ENCODE data around the gene MAP3K19. TPM values are rescaled to one million over a fixed set of nuclear protein-coding genes. Genes with fewer than 3 reads are reported as not detected.

The MAP3K19 gene
- polyA plus RNA-seq, 1 donor (not counting 4 experiments of a cell fraction or from before 2014, with no cell fraction given): not detected

DNA sequence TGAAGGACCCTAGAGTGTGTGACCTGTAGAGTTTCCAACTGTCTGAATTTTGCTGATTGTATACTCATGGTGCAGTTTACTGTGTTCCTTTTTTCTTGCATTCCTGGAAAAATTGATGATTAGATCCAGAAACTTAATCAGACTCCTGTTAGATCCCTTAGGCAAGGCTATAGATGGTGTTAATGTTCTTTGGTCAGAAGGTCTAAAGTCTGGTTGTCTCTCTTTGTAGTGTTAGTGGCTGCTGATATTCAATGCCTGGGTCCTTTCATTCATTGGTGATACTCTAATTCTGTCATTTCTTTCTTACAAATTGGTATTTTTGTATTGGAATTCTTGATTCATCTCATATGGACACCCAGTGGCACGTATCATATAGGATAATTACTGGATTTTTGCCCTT lies 122.3 kb downstream of the MAP3K19 start:
- Histone ChIP-seq H3K27ac (ENCODE audit: control insufficient read depth, insufficient read depth, low read length) (no peak overlapping the region), H3K4me3 (ENCODE audit: control insufficient read depth in 2 of 3, extremely low read depth in 1 of 3, insufficient read depth in 2 of 3, low read depth in 1 of 3, low read length in 3 of 3) (no peak overlapping the region), H3K36me3 (ENCODE audit: control insufficient read depth in 2 of 2, extremely low read depth in 1 of 2, insufficient read depth in 2 of 2, low read length in 2 of 2) (peaks cover 0 to 2% of the 10 kb centered on the region in 2 experiments), H3K4me1 (ENCODE audit: control insufficient read depth, extremely low read depth, insufficient read depth, low read length) (peaks cover 18% of the 10 kb centered on the region), H4K20me1 (ENCODE audit: control insufficient read depth, extremely low read depth, insufficient read depth, low read length) (peaks cover 23% of the 10 kb centered on the region), H2AFZ (ENCODE audit: control insufficient read depth, low read length) (no peak overlapping the region), H3K79me2 (ENCODE audit: control insufficient read depth, insufficient read depth, low read length) (peaks cover 99% of the 10 kb centered on the region), H3K9me1 (ENCODE audit: control insufficient read depth, extremely low read depth, insufficient read depth, low read length) (no peaks in the 10 kb centered on the region), H3K27me3 (ENCODE audit: control insufficient read depth, extremely low read depth, insufficient read depth, low read length) (no peaks in the 10 kb centered on the region), H3K4me2 (ENCODE audit: control insufficient read depth, extremely low read depth, insufficient read depth, low read depth, low read length) (no peak overlapping the region), H3K9me3 (ENCODE audit: control insufficient read depth, low read depth, low read length) (no peaks in the 10 kb centered on the region), H3K9ac (ENCODE audit: control insufficient read depth, extremely low read depth, insufficient read depth, low read length) (no peak overlapping the region)
- DNase-seq (ENCODE audit: low read depth, low spot score): no peak
- dilution Hi-C loops (cut with MboI; ENCODE audit: extremely low pct_ligation_motif_present, low sequenced_read_pairs): no loop called here
- TF ChIP-seq, protein P1, sequence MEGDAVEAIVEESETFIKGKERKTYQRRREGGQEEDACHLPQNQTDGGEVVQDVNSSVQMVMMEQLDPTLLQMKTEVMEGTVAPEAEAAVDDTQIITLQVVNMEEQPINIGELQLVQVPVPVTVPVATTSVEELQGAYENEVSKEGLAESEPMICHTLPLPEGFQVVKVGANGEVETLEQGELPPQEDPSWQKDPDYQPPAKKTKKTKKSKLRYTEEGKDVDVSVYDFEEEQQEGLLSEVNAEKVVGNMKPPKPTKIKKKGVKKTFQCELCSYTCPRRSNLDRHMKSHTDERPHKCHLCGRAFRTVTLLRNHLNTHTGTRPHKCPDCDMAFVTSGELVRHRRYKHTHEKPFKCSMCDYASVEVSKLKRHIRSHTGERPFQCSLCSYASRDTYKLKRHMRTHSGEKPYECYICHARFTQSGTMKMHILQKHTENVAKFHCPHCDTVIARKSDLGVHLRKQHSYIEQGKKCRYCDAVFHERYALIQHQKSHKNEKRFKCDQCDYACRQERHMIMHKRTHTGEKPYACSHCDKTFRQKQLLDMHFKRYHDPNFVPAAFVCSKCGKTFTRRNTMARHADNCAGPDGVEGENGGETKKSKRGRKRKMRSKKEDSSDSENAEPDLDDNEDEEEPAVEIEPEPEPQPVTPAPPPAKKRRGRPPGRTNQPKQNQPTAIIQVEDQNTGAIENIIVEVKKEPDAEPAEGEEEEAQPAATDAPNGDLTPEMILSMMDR (optimal IDR thresholded peaks at IDR 0.05 in 1 of 3, IDR thresholded peaks at IDR 0.05 in 1 of 3, conservative IDR thresholded peaks at IDR 0.05 in 1 of 3; ENCODE audit: extremely low read depth in 1 of 3, insufficient read depth in 2 of 3, low read length in 3 of 3): no peak
- TF ChIP-seq EZH2 (IDR thresholded peaks at IDR 0.05; ENCODE audit: low read length): no peak
- FAIRE-seq: peak; percentile 17

DNA sequence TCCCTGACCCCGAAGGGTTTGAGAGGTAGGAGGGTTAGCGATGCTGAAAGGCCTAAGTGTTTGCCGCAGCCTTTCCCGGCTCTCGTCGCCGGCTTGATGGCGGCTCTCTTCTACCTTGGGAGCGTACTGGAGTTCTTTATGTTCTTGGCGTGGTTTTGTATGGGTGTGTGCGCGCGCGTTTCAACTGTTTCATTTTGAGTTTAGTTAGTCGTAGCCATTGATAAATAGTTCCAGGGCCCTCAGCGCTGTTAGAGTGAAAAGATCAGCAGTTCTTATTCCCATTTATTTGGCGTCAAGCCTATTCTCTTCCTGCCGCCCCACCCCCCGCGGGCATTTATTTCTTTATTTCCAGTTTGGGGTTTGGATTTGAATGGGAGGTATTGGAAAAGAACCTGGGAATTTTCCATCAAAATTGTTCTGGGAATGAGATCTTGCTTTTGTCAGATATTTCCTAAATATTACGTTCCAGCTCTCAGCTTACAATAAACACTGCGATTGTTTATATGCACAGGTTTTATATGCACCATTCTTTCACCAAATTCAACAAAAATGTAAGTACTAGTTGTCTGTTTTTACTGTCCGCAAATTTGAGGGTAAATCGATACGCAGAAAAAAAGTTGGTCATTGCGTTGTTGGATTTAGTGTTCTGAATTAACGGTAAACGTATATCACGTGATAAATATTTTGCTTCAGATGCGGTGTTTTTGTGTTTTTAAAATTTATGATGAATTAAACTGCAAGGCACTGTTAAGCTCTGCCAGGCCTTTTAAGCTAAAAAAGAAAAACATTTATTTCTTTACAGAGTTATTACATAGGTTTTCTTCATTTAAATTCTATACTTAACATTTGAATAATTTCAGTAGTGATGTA lies 127.7 kb downstream of the MAP3K19 start:
- Histone ChIP-seq H3K4me1 (ENCODE audit: control insufficient read depth, extremely low read depth, insufficient read depth, low read length) (peaks cover 13% of the 10 kb centered on the region), H4K20me1 (ENCODE audit: control insufficient read depth, extremely low read depth, insufficient read depth, low read length) (peaks cover 17% of the 10 kb centered on the region)
- DNase-seq (ENCODE audit: low read depth, low spot score): no peak

More for the DNA sequence above, 127.7 kb downstream of the MAP3K19 start:
- no peaks in the 10 kb centered on the region for H3K27me3 ChIP-seq (ENCODE audit: control insufficient read depth, extremely low read depth, insufficient read depth, low read length)
- H3K9ac ChIP-seq (ENCODE audit: control insufficient read depth, extremely low read depth, insufficient read depth, low read length): peak overlapping the region; percentile 99
- H3K36me3 ChIP-seq (ENCODE audit: control insufficient read depth in 2 of 2, extremely low read depth in 1 of 2, insufficient read depth in 2 of 2, low read length in 2 of 2): no peaks in the 10 kb centered on the region
- H3K4me3 ChIP-seq (ENCODE audit: control insufficient read depth in 2 of 3, extremely low read depth in 1 of 3, insufficient read depth in 2 of 3, low read depth in 1 of 3, low read length in 3 of 3): peak overlapping the region; percentile 64 to 94 (median 91)
- peak overlapping the region; percentile 91 for H3K4me2 ChIP-seq (ENCODE audit: control insufficient read depth, extremely low read depth, insufficient read depth, low read depth, low read length)
- dilution Hi-C loops (cut with MboI; ENCODE audit: extremely low pct_ligation_motif_present, low sequenced_read_pairs): no loop called here
- peaks cover 59% of the 10 kb centered on the region for H3K79me2 ChIP-seq (ENCODE audit: control insufficient read depth, insufficient read depth, low read length)
- H2AFZ ChIP-seq (ENCODE audit: control insufficient read depth, low read length): peak overlapping the region; percentile 97
- FAIRE-seq: no peak
- TF ChIP-seq EZH2 (IDR thresholded peaks at IDR 0.05; ENCODE audit: low read length): no peak
- TF ChIP-seq, protein P1 (optimal IDR thresholded peaks at IDR 0.05 in 1 of 3, IDR thresholded peaks at IDR 0.05 in 1 of 3, conservative IDR thresholded peaks at IDR 0.05 in 1 of 3; ENCODE audit: extremely low read depth in 1 of 3, insufficient read depth in 2 of 3, low read length in 3 of 3): no peak
- no peaks in the 10 kb centered on the region for H3K9me1 ChIP-seq (ENCODE audit: control insufficient read depth, extremely low read depth, insufficient read depth, low read length)
- peak overlapping the region; percentile 99 for H3K27ac ChIP-seq (ENCODE audit: control insufficient read depth, insufficient read depth, low read length)
- no peaks in the 10 kb centered on the region for H3K9me3 ChIP-seq (ENCODE audit: control insufficient read depth, low read depth, low read length)
